Forelimb muscle (tissue), 1 donor: Measurements from ENCODE around the gene PRPF31. TPM values are rescaled to one million over a fixed set of nuclear protein-coding genes. Genes with fewer than 3 reads are reported as not detected.
A peak's percentile ranks its signal among the peaks of the same experiment; 100 is the strongest.

Experiments used
- DNase-seq: peaks from one replicate; pipeline ENCODE4 v3.0.0-alpha.2; 2013; ENCODE audit warnings: low read depth
- polyA plus RNA-seq: library from polyadenylated mRNA; unstranded; fragments of 120-200 nt; gene quantifications from one replicate; pipeline ENCODE4 v1.2.1, GENCODE V29; 2013; ENCODE audit not compliant: insufficient read length

Gene PRPF31
- polyA plus RNA-seq, 1 donor: 44.1 TPM

GRCh38 chr19:54107876-54108490 lies 7.6 kb upstream of the PRPF31 start:
- DNase-seq: no peak

- no peak for DNase-seq
Observed at GRCh38 chr19:54108496-54108895, 7.1 kb upstream of the PRPF31 start.

- no peak for DNase-seq
Observed at GRCh38 chr19:54109651-54110050, 5.9 kb upstream of the PRPF31 start.

- no peak for DNase-seq
Observed at GRCh38 chr19:54114340-54115108, 1.0 kb upstream of the PRPF31 start.

- no peak for DNase-seq
Observed at GRCh38 chr19:54121259-54121658, 5.7 kb downstream of the PRPF31 start.

- no peak for DNase-seq
Observed at GRCh38 chr19:54123682-54124081, 8.1 kb downstream of the PRPF31 start.

GRCh38 chr19:54124393-54124792 lies 8.8 kb downstream of the PRPF31 start:
- no peak for DNase-seq

GRCh38 chr19:54125713-54126112 lies 10.2 kb downstream of the PRPF31 start:
- no peak for DNase-seq

GRCh38 chr19:54127688-54128440 lies 12.3 kb downstream of the PRPF31 start:
- DNase-seq: no peak

GRCh38 chr19:54128441-54128725 lies 12.8 kb downstream of the PRPF31 start:
- DNase-seq: no peak

GRCh38 chr19:54128796-54129616 lies 13.5 kb downstream of the PRPF31 start:
- no peak for DNase-seq

- no peak for DNase-seq
Observed at GRCh38 chr19:54129617-54129996, 14.1 kb downstream of the PRPF31 start.

- peak; percentile 24 for DNase-seq
Observed at GRCh38 chr19:54133312-54133956, 17.9 kb downstream of the PRPF31 start.

- no peak for DNase-seq
Observed at GRCh38 chr19:54133957-54134590, 18.5 kb downstream of the PRPF31 start.

GRCh38 chr19:54136086-54136863 lies 20.7 kb downstream of the PRPF31 start:
- no peak for DNase-seq

- DNase-seq: peak; percentile 99
Observed at GRCh38 chr19:54136864-54137698, 21.5 kb downstream of the PRPF31 start.

- DNase-seq: no peak
Observed at GRCh38 chr19:54137699-54138488, 22.3 kb downstream of the PRPF31 start, which contains the start of gene CNOT3. Gene CNOT3 (plus strand): TSS chr19:54137762. CDS start chr19:54142979, 5,217 bp downstream.

- no peak for DNase-seq
Observed at GRCh38 chr19:54138489-54139256, 23.1 kb downstream of the PRPF31 start.
